ENCODE results near the gene NRROS.

NRROS gene

GRCh38 chr3:196638861-196639482 is 522 bp upstream of the NRROS start:
- no peak overlapping the region for H3K9ac ChIP-seq (ENCODE audit: low read depth, low read length)
- no peaks in the 10 kb centered on the region for H3K36me3 ChIP-seq (ENCODE audit: control insufficient read depth, insufficient read depth, low read length)
- peaks cover 6% of the 10 kb centered on the region for H3K4me1 ChIP-seq (ENCODE audit: control insufficient read depth, insufficient read depth, low read length)
- peaks cover 14% of the 10 kb centered on the region for H3K27me3 ChIP-seq (ENCODE audit: control insufficient read depth, insufficient read depth, low read length)
- no peak overlapping the region for H3K27ac ChIP-seq (ENCODE audit: low read depth, low read length)
- peak overlapping the region; percentile 28 for H3K4me3 ChIP-seq (ENCODE audit: low read depth, low read length)
- no peaks in the 10 kb centered on the region for H3K9me3 ChIP-seq (ENCODE audit: control insufficient read depth, insufficient read depth, low read length)

GRCh38 chr3:196640297-196641018 is 964 bp downstream of the NRROS start:
- Histone ChIP-seq H3K4me1 (ENCODE audit: control insufficient read depth, insufficient read depth, low read length) (peaks cover 6% of the 10 kb centered on the region), H3K27me3 (ENCODE audit: control insufficient read depth, insufficient read depth, low read length) (peaks cover 14% of the 10 kb centered on the region), H3K4me3 (ENCODE audit: low read depth, low read length) (no peak overlapping the region), H3K9ac (ENCODE audit: low read depth, low read length) (no peak overlapping the region), H3K36me3 (ENCODE audit: control insufficient read depth, insufficient read depth, low read length) (no peaks in the 10 kb centered on the region), H3K27ac (ENCODE audit: low read depth, low read length) (no peak overlapping the region), H3K9me3 (ENCODE audit: control insufficient read depth, insufficient read depth, low read length) (no peaks in the 10 kb centered on the region)

- Histone ChIP-seq H3K9ac (ENCODE audit: low read depth, low read length) (no peak overlapping the region), H3K9me3 (ENCODE audit: control insufficient read depth, insufficient read depth, low read length) (no peaks in the 10 kb centered on the region), H3K36me3 (ENCODE audit: control insufficient read depth, insufficient read depth, low read length) (no peaks in the 10 kb centered on the region), H3K27me3 (ENCODE audit: control insufficient read depth, insufficient read depth, low read length) (peaks cover 14% of the 10 kb centered on the region), H3K27ac (ENCODE audit: low read depth, low read length) (no peak overlapping the region), H3K4me3 (ENCODE audit: low read depth, low read length) (no peak overlapping the region), H3K4me1 (ENCODE audit: control insufficient read depth, insufficient read depth, low read length) (peaks cover 14% of the 10 kb centered on the region)
These were observed 2.0 kb downstream of the NRROS start for GRCh38 chr3:196641333-196642054.

GRCh38 chr3:196642434-196642833 is 2.9 kb downstream of the NRROS start:
- Histone ChIP-seq H3K27me3 (ENCODE audit: control insufficient read depth, insufficient read depth, low read length) (peaks cover 14% of the 10 kb centered on the region), H3K4me1 (ENCODE audit: control insufficient read depth, insufficient read depth, low read length) (peaks cover 23% of the 10 kb centered on the region), H3K36me3 (ENCODE audit: control insufficient read depth, insufficient read depth, low read length) (no peaks in the 10 kb centered on the region), H3K9ac (ENCODE audit: low read depth, low read length) (no peak overlapping the region), H3K4me3 (ENCODE audit: low read depth, low read length) (no peak overlapping the region), H3K27ac (ENCODE audit: low read depth, low read length) (no peak overlapping the region), H3K9me3 (ENCODE audit: control insufficient read depth, insufficient read depth, low read length) (no peaks in the 10 kb centered on the region)

GRCh38 chr3:196643201-196643749 is 3.8 kb downstream of the NRROS start:
- Histone ChIP-seq H3K27me3 (ENCODE audit: control insufficient read depth, insufficient read depth, low read length) (peaks cover 14% of the 10 kb centered on the region), H3K4me3 (ENCODE audit: low read depth, low read length) (no peak overlapping the region), H3K9me3 (ENCODE audit: control insufficient read depth, insufficient read depth, low read length) (no peaks in the 10 kb centered on the region), H3K9ac (ENCODE audit: low read depth, low read length) (no peak overlapping the region), H3K4me1 (ENCODE audit: control insufficient read depth, insufficient read depth, low read length) (peaks cover 28% of the 10 kb centered on the region), H3K27ac (ENCODE audit: low read depth, low read length) (no peak overlapping the region), H3K36me3 (ENCODE audit: control insufficient read depth, insufficient read depth, low read length) (no peaks in the 10 kb centered on the region)

GRCh38 chr3:196643761-196644160 is 4.3 kb downstream of the NRROS start:
- H3K9ac ChIP-seq (ENCODE audit: low read depth, low read length) = no peak overlapping the region
- H3K36me3 ChIP-seq (ENCODE audit: control insufficient read depth, insufficient read depth, low read length) = no peaks in the 10 kb centered on the region
- H3K27me3 ChIP-seq (ENCODE audit: control insufficient read depth, insufficient read depth, low read length) = peaks cover 12% of the 10 kb centered on the region
- H3K4me3 ChIP-seq (ENCODE audit: low read depth, low read length) = no peak overlapping the region
- no peak overlapping the region for H3K27ac ChIP-seq (ENCODE audit: low read depth, low read length)
- H3K9me3 ChIP-seq (ENCODE audit: control insufficient read depth, insufficient read depth, low read length) = no peaks in the 10 kb centered on the region
- peaks cover 29% of the 10 kb centered on the region for H3K4me1 ChIP-seq (ENCODE audit: control insufficient read depth, insufficient read depth, low read length)

- Histone ChIP-seq H3K9ac (ENCODE audit: low read depth, low read length) (no peak overlapping the region), H3K4me3 (ENCODE audit: low read depth, low read length) (no peak overlapping the region), H3K36me3 (ENCODE audit: control insufficient read depth, insufficient read depth, low read length) (no peaks in the 10 kb centered on the region), H3K27ac (ENCODE audit: low read depth, low read length) (no peak overlapping the region), H3K4me1 (ENCODE audit: control insufficient read depth, insufficient read depth, low read length) (peaks cover 28% of the 10 kb centered on the region), H3K9me3 (ENCODE audit: control insufficient read depth, insufficient read depth, low read length) (no peaks in the 10 kb centered on the region), H3K27me3 (ENCODE audit: control insufficient read depth, insufficient read depth, low read length) (peaks cover 2% of the 10 kb centered on the region)
These were observed 5.6 kb downstream of the NRROS start for GRCh38 chr3:196645096-196645495.

GRCh38 chr3:196645897-196646665 is 6.6 kb downstream of the NRROS start:
- Histone ChIP-seq H3K9ac (ENCODE audit: low read depth, low read length) (no peak overlapping the region), H3K27me3 (ENCODE audit: control insufficient read depth, insufficient read depth, low read length) (no peaks in the 10 kb centered on the region; the same call in 1 of the 2 replicates), H3K36me3 (ENCODE audit: control insufficient read depth, insufficient read depth, low read length) (no peaks in the 10 kb centered on the region), H3K4me3 (ENCODE audit: low read depth, low read length) (no peak overlapping the region), H3K9me3 (ENCODE audit: control insufficient read depth, insufficient read depth, low read length) (no peaks in the 10 kb centered on the region), H3K4me1 (ENCODE audit: control insufficient read depth, insufficient read depth, low read length) (peaks cover 28% of the 10 kb centered on the region), H3K27ac (ENCODE audit: low read depth, low read length) (no peak overlapping the region)

GRCh38 chr3:196646666-196647216 is 7.2 kb downstream of the NRROS start:
- H3K4me1 ChIP-seq (ENCODE audit: control insufficient read depth, insufficient read depth, low read length) = peaks cover 28% of the 10 kb centered on the region
- H3K27me3 ChIP-seq (ENCODE audit: control insufficient read depth, insufficient read depth, low read length) = no peaks in the 10 kb centered on the region; the same call in 1 of the 2 replicates
- no peaks in the 10 kb centered on the region for H3K36me3 ChIP-seq (ENCODE audit: control insufficient read depth, insufficient read depth, low read length)
- H3K27ac ChIP-seq (ENCODE audit: low read depth, low read length) = no peak overlapping the region
- H3K9me3 ChIP-seq (ENCODE audit: control insufficient read depth, insufficient read depth, low read length) = no peaks in the 10 kb centered on the region
- H3K4me3 ChIP-seq (ENCODE audit: low read depth, low read length) = no peak overlapping the region
- H3K9ac ChIP-seq (ENCODE audit: low read depth, low read length) = no peak overlapping the region

GRCh38 chr3:196650740-196651311 is 11.3 kb downstream of the NRROS start:
- Histone ChIP-seq H3K4me1 (ENCODE audit: control insufficient read depth, insufficient read depth, low read length) (peaks cover 25% of the 10 kb centered on the region), H3K9me3 (ENCODE audit: control insufficient read depth, insufficient read depth, low read length) (no peaks in the 10 kb centered on the region), H3K27me3 (ENCODE audit: control insufficient read depth, insufficient read depth, low read length) (no peaks in the 10 kb centered on the region), H3K27ac (ENCODE audit: low read depth, low read length) (no peak overlapping the region), H3K9ac (ENCODE audit: low read depth, low read length) (no peak overlapping the region), H3K4me3 (ENCODE audit: low read depth, low read length) (no peak overlapping the region), H3K36me3 (ENCODE audit: control insufficient read depth, insufficient read depth, low read length) (no peaks in the 10 kb centered on the region)
